ENCODE measurements around the gene SEC22B. TPM values are rescaled to one million over a fixed set of nuclear protein-coding genes. Genes with fewer than 3 reads are reported as not detected.
"Not testable (repeated sequence)": the region's sequence is repeated elsewhere in the genome, so short reads cannot be mapped to it uniquely, and the experiment has no call there.

Gene SEC22B
- total RNA-seq (2022) = 21.2 and 25.8 TPM in 2 replicates
- percentile 95 among the genes with signal in this experiment for Bru-seq, nascent RNA
- BruChase-seq, experiment 1, labeled RNA remaining after a 2-hour chase = percentile 96 among the genes with signal in this experiment
- percentile 96 among the genes with signal in this experiment for BruChase-seq, experiment 2, labeled RNA remaining after a 6-hour chase
- long read RNA-seq, full-length matches to known transcripts = 79 of 99 reads
- long read RNA-seq, partial matches to known transcripts = 4 of 99 reads
- long read RNA-seq, other reads (novel, unspliced or antisense) = 16 of 99 reads

- BruUV-seq (replicated peaks) = TSS peak; percentile 72
- Mint-ChIP-seq H3K36me3 (ENCODE audit: insufficient read depth, unreplicated experiment) (peaks cover 11% of the 10 kb centered on the region), H3K27me3 (ENCODE audit: insufficient read depth, unreplicated experiment) (no peaks in the 10 kb centered on the region), H3K4me1 (ENCODE audit: low read depth, unreplicated experiment) (no peaks in the 10 kb centered on the region), H3K4me3 (ENCODE audit: unreplicated experiment) (peak within 1 kb of the TSS; percentile 98), H3K27ac (ENCODE audit: unreplicated experiment) (peak within 1 kb of the TSS; percentile 99), H3K9me3 (ENCODE audit: unreplicated experiment) (no peaks in the 10 kb centered on the region)
- Histone ChIP-seq H3K36me3 (ENCODE audit: control insufficient read depth, insufficient read depth, low read length) (no peaks in the 10 kb centered on the region), H3K4me1 (no peaks in the 10 kb centered on the region; the same call in 1 of the 2 replicates), H3K27me3 (replicated peaks; ENCODE audit: control insufficient read depth, insufficient read depth, low read length) (no peaks in the 10 kb centered on the region), H3K4me3 (ENCODE audit: low read depth, low read length) (peak within 1 kb of the TSS; percentile 68), H3K9me3 (no peaks in the 10 kb centered on the region)
- no peak for TF ChIP-seq CTCF (IDR thresholded peaks at IDR 0.05; ENCODE audit: insufficient read depth in 1 of 2, low read depth in 1 of 2, low read length in 1 of 2, severe bottlenecking in 1 of 2, unreplicated experiment in 1 of 2)
- intact Hi-C loops (cut with micrococcal nuclease; ENCODE audit: unreplicated experiment) = no loop called here
- ChIA-PET POLR2A (no interaction called here), CTCF (interaction anchor here (0.6 kb wide), 1 partner anchor 361 kb away, joined by 3 read pairs; no protein-coding TSS in a partner anchor)
- DNase-seq = peak; percentile 88 to 91
Measured at GRCh38 chr1:120176092-120176855, at the start of gene SEC22B. Gene SEC22B (minus strand): TSS chr1:120176520. CDS start chr1:120176381, 139 bp downstream.

DNA sequence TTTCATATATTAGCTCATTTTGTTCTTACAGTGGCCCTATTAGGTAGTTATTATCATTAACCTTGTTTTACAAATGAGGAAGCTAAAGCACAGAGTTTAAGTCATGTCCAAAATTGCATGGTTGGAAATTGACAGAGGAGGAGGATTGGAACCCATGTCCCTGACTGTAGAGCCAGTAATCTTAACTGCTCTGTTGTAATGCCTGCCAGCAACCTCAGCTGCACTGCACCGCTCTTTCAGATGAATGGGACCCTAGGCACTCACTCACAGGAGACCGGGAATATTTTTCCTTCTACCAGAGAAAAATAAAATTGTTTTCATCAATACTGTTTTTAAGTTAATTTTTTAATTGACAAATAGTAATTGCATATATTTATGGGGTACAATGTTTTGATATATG is 41.6 kb upstream of the SEC22B start:
- BruUV-seq (replicated peaks); H3K4me3 ChIP-seq (ENCODE audit: low read depth, low read length); POLR2A ChIA-PET; H3K4me1 Mint-ChIP-seq (ENCODE audit: low read depth, unreplicated experiment); CTCF ChIA-PET; H3K27me3 ChIP-seq (replicated peaks; ENCODE audit: control insufficient read depth, insufficient read depth, low read length); H3K9me3 ChIP-seq; H3K9me3 Mint-ChIP-seq (ENCODE audit: unreplicated experiment); DNase-seq; H3K27me3 Mint-ChIP-seq (ENCODE audit: insufficient read depth, unreplicated experiment); H3K4me3 Mint-ChIP-seq (ENCODE audit: unreplicated experiment); intact Hi-C loops (cut with micrococcal nuclease; ENCODE audit: unreplicated experiment); H3K36me3 Mint-ChIP-seq (ENCODE audit: insufficient read depth, unreplicated experiment); H3K36me3 ChIP-seq (ENCODE audit: control insufficient read depth, insufficient read depth, low read length); H3K4me1 ChIP-seq; H3K27ac Mint-ChIP-seq (ENCODE audit: unreplicated experiment): not testable (repeated sequence)

GRCh38 chr1:120217175-120217929 is 41.0 kb upstream of the SEC22B start:
- intact Hi-C loops (cut with micrococcal nuclease; ENCODE audit: unreplicated experiment); CTCF ChIA-PET; BruUV-seq (replicated peaks): not testable (repeated sequence)

DNA sequence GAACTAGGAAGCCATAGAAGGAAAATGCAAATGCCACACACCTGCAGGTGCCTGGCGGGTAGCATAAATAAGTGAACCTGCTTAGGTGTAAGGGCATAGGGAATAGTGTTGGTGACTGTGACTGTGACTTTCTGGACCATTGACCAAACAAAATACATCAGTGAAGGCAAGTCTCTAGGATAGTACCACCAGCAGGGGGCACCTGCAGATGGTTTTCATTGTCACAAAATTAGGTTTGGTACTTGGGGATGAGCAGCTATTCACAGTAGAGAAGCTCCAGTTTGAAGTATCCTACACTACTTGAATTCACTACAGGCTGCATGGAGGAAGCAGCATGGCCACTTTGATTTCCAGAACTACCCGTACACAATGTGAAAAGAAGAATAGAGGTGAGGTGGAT is 37.3 kb upstream of the SEC22B start:
- H3K9me3 Mint-ChIP-seq (ENCODE audit: unreplicated experiment); H3K36me3 Mint-ChIP-seq (ENCODE audit: insufficient read depth, unreplicated experiment); H3K4me3 Mint-ChIP-seq (ENCODE audit: unreplicated experiment); H3K4me3 ChIP-seq (ENCODE audit: low read depth, low read length); H3K4me1 Mint-ChIP-seq (ENCODE audit: low read depth, unreplicated experiment); H3K27me3 ChIP-seq (replicated peaks; ENCODE audit: control insufficient read depth, insufficient read depth, low read length); POLR2A ChIA-PET; intact Hi-C loops (cut with micrococcal nuclease; ENCODE audit: unreplicated experiment); H3K27ac Mint-ChIP-seq (ENCODE audit: unreplicated experiment); DNase-seq; H3K36me3 ChIP-seq (ENCODE audit: control insufficient read depth, insufficient read depth, low read length); H3K9me3 ChIP-seq; H3K27me3 Mint-ChIP-seq (ENCODE audit: insufficient read depth, unreplicated experiment); H3K4me1 ChIP-seq; BruUV-seq (replicated peaks); CTCF ChIA-PET: not testable (repeated sequence)

More at GRCh38 chr1:120217175-120217929, 41.0 kb upstream of the SEC22B start:
- H3K4me1 ChIP-seq; H3K9me3 Mint-ChIP-seq (ENCODE audit: unreplicated experiment); DNase-seq; H3K27me3 Mint-ChIP-seq (ENCODE audit: insufficient read depth, unreplicated experiment); H3K36me3 Mint-ChIP-seq (ENCODE audit: insufficient read depth, unreplicated experiment); H3K4me3 Mint-ChIP-seq (ENCODE audit: unreplicated experiment); H3K4me3 ChIP-seq (ENCODE audit: low read depth, low read length); H3K36me3 ChIP-seq (ENCODE audit: control insufficient read depth, insufficient read depth, low read length); POLR2A ChIA-PET; H3K27me3 ChIP-seq (replicated peaks; ENCODE audit: control insufficient read depth, insufficient read depth, low read length); H3K4me1 Mint-ChIP-seq (ENCODE audit: low read depth, unreplicated experiment); H3K9me3 ChIP-seq; H3K27ac Mint-ChIP-seq (ENCODE audit: unreplicated experiment): not testable (repeated sequence)

DNA sequence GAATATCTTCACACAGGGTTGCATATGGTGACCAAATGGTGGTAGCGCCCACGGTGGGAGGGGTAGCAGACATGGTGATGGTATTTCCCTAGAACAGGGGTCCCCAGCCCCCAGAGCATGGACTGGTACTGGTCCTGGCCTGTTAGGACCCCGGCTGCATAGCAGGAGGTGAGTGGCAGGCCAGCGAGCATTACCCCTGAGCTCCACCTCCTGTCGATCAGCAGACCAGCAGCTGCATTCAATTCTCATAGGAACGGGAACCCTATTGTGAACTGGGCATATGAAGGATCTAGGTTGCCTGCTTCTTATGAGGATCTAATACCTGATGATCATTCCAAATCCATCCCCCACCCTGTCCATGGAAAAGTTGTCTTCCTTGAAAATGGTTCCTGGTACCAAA is 34.4 kb upstream of the SEC22B start:
- H3K36me3 ChIP-seq (ENCODE audit: control insufficient read depth, insufficient read depth, low read length); BruUV-seq (replicated peaks); H3K4me3 ChIP-seq (ENCODE audit: low read depth, low read length); DNase-seq; H3K27me3 Mint-ChIP-seq (ENCODE audit: insufficient read depth, unreplicated experiment); H3K9me3 Mint-ChIP-seq (ENCODE audit: unreplicated experiment); CTCF ChIA-PET; H3K4me3 Mint-ChIP-seq (ENCODE audit: unreplicated experiment); H3K4me1 Mint-ChIP-seq (ENCODE audit: low read depth, unreplicated experiment); H3K27ac Mint-ChIP-seq (ENCODE audit: unreplicated experiment); H3K27me3 ChIP-seq (replicated peaks; ENCODE audit: control insufficient read depth, insufficient read depth, low read length); POLR2A ChIA-PET; intact Hi-C loops (cut with micrococcal nuclease; ENCODE audit: unreplicated experiment); H3K9me3 ChIP-seq; H3K36me3 Mint-ChIP-seq (ENCODE audit: insufficient read depth, unreplicated experiment); H3K4me1 ChIP-seq: not testable (repeated sequence)
